Measurements from ENCODE around the gene AOPEP.

Gene AOPEP

DNA sequence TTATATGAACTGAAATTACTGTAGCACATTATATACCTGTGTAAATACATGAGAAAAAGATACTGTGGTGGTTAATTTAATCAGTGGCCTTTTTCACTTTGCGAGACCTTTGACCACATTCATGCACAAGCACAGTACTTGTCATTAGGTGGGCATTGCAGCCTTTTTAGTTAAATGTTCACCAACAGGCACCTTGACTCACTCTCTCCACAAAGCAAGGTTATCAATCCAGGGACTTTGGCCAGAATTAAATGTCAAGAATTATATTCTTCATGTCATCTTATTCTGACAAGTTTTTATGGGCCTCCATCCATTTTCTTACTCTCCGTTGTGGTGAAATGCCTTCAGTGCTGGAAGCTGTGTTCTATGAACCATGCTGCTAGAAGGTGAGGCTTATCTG is 72.2 kb downstream of the AOPEP start:
- H3K4me1 ChIP-seq: peaks cover 13% of the 10 kb centered on the region
- no peak for TF ChIP-seq Cebpa-rat (IDR thresholded peaks at IDR 0.05)

DNA sequence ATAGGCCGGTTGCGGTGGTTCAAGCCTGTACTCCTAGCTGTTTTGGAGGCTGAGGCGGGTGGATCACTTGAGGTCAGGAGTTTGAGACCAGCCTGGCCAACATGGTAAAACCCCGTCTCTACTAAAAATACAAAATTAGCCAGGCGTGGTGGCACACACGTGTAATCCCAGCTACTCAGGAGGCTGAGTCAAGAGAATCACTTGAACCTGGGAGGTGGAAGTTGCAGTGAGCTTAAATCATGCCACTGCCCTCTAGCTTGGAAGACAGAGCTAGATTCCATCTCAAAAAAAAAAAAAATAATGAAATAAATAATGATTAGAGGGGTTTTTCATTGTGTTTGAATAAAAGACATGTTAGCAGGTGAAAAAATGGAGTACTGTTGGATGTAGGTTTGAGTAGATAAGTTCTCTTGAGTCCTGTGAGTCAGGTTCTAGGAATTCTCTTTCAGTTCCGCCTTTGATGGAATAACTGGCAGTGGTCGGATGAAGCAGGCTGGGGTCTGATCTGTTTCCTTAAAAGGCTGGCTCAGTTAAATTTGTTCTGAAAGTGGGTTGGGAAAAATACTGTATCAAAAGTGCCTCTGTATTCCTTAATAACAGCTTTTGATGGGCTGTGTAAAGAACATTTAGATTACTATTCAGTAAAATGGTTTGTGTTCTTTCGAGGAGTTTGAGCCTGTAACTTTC is 73.2 kb downstream of the AOPEP start:
- no peaks in the 10 kb centered on the region for H3K9me3 ChIP-seq
- no peaks in the 10 kb centered on the region for H3K27me3 ChIP-seq
- H3K36me3 ChIP-seq: peaks cover 60% of the 10 kb centered on the region
- H3K27ac ChIP-seq: no peak overlapping the region
- H3K4me2 ChIP-seq: no peak overlapping the region
- no peak for TF ChIP-seq Cebpa-rat (IDR thresholded peaks at IDR 0.05)
- no peaks in the 10 kb centered on the region for H4K20me1 ChIP-seq
- no peak overlapping the region for H3K9ac ChIP-seq
- peaks cover 13% of the 10 kb centered on the region for H3K4me1 ChIP-seq
- H3K4me3 ChIP-seq: no peak overlapping the region

More for the DNA sequence above, 72.2 kb downstream of the AOPEP start:
- Histone ChIP-seq H3K4me3 (no peak overlapping the region), H3K36me3 (peaks cover 60% of the 10 kb centered on the region), H3K4me2 (no peak overlapping the region), H3K9me3 (peaks cover 7% of the 10 kb centered on the region), H3K9ac (no peak overlapping the region), H3K27ac (no peak overlapping the region), H3K27me3 (no peaks in the 10 kb centered on the region), H4K20me1 (no peaks in the 10 kb centered on the region)

GRCh38 chr9:94800424-94801117 is 74.1 kb downstream of the AOPEP start:
- Histone ChIP-seq H3K27ac (no peak overlapping the region), H3K4me2 (no peak overlapping the region), H3K4me1 (peaks cover 13% of the 10 kb centered on the region)

GRCh38 chr9:94801234-94801633 is 74.7 kb downstream of the AOPEP start:
- no peak overlapping the region for H3K9ac ChIP-seq
- H3K27me3 ChIP-seq: no peaks in the 10 kb centered on the region
- no peak for TF ChIP-seq Cebpa-rat (IDR thresholded peaks at IDR 0.05)
- no peaks in the 10 kb centered on the region for H4K20me1 ChIP-seq
- no peak overlapping the region for H3K4me2 ChIP-seq
- peaks cover 53% of the 10 kb centered on the region for H3K36me3 ChIP-seq
- no peaks in the 10 kb centered on the region for H3K9me3 ChIP-seq
- H3K4me3 ChIP-seq: no peak overlapping the region
- no peak overlapping the region for H3K27ac ChIP-seq
- H3K4me1 ChIP-seq: peaks cover 7% of the 10 kb centered on the region

More at GRCh38 chr9:94800424-94801117, 74.1 kb downstream of the AOPEP start:
- H3K9ac ChIP-seq: no peak overlapping the region
- no peaks in the 10 kb centered on the region for H3K9me3 ChIP-seq
- no peaks in the 10 kb centered on the region for H4K20me1 ChIP-seq
- peaks cover 57% of the 10 kb centered on the region for H3K36me3 ChIP-seq
- no peak for TF ChIP-seq Cebpa-rat (IDR thresholded peaks at IDR 0.05)
- H3K4me3 ChIP-seq: no peak overlapping the region
- no peaks in the 10 kb centered on the region for H3K27me3 ChIP-seq

GRCh38 chr9:94801681-94802080 is 75.2 kb downstream of the AOPEP start:
- Histone ChIP-seq H3K4me3 (no peak overlapping the region), H3K27ac (no peak overlapping the region), H3K9me3 (no peaks in the 10 kb centered on the region), H3K36me3 (peaks cover 54% of the 10 kb centered on the region), H3K4me2 (no peak overlapping the region), H3K9ac (no peak overlapping the region), H3K4me1 (peaks cover 3% of the 10 kb centered on the region), H4K20me1 (no peaks in the 10 kb centered on the region), H3K27me3 (no peaks in the 10 kb centered on the region)
- no peak for TF ChIP-seq Cebpa-rat (IDR thresholded peaks at IDR 0.05)

DNA sequence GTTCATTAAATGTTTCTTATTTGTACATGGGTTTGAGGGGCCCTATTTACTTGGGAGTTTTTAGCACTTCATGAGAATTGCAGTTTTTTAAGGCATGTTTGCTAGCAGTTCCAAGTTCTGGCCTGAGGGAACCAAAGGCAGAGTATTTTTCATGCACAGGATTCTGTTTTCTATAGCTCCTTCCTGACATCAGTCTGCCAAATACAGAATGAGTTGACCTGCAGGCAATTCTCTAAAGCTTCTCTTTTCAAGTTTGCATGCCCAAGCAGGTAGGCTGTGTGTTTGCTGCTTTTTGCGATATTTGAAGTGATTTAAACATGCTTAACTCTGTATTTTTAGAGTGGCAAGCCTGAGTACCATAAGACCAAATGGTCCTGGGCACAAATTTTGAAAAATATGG is 75.8 kb downstream of the AOPEP start:
- Histone ChIP-seq H3K27ac (no peak overlapping the region), H3K9me3 (no peaks in the 10 kb centered on the region), H3K27me3 (no peaks in the 10 kb centered on the region), H3K4me1 (no peaks in the 10 kb centered on the region), H3K4me2 (no peak overlapping the region), H3K36me3 (peaks cover 60% of the 10 kb centered on the region), H3K4me3 (no peak overlapping the region), H3K9ac (no peak overlapping the region), H4K20me1 (no peaks in the 10 kb centered on the region)
- TF ChIP-seq Cebpa-rat (IDR thresholded peaks at IDR 0.05): no peak

DNA sequence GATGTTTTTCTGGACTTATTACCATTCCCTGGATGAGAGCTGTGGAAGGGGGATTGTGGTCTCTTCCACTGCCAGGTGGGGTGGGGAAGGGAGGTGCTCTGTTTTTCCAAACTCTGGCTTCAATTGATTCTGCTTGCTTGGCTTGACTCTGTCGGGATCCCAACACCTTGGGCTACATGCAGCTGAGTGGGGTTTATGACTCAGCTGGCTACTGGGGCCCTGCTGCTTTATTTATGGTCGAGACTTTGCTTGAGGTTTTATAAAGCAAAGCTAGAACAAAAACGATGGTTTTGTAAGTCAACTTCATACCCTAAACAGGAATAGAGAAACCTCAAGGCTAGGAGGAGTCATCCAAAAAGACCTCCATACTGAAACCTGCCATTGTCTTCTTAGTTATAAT is 76.3 kb downstream of the AOPEP start:
- no peaks in the 10 kb centered on the region for H3K4me1 ChIP-seq
- H3K27me3 ChIP-seq: no peaks in the 10 kb centered on the region
- no peak overlapping the region for H3K4me3 ChIP-seq
- no peaks in the 10 kb centered on the region for H4K20me1 ChIP-seq
- H3K9ac ChIP-seq: no peak overlapping the region
- no peak for TF ChIP-seq Cebpa-rat (IDR thresholded peaks at IDR 0.05)
- no peak overlapping the region for H3K4me2 ChIP-seq
- no peak overlapping the region for H3K27ac ChIP-seq
- peaks cover 65% of the 10 kb centered on the region for H3K36me3 ChIP-seq
- H3K9me3 ChIP-seq: no peaks in the 10 kb centered on the region

- Histone ChIP-seq H3K4me2 (no peak overlapping the region), H3K27me3 (no peaks in the 10 kb centered on the region), H3K9ac (no peak overlapping the region), H3K4me1 (no peaks in the 10 kb centered on the region), H4K20me1 (no peaks in the 10 kb centered on the region), H3K27ac (no peak overlapping the region), H3K36me3 (peaks cover 71% of the 10 kb centered on the region), H3K9me3 (no peaks in the 10 kb centered on the region), H3K4me3 (no peak overlapping the region)
- TF ChIP-seq Cebpa-rat (IDR thresholded peaks at IDR 0.05): no peak
Measured at GRCh38 chr9:94804316-94804715, 77.8 kb downstream of the AOPEP start.

DNA sequence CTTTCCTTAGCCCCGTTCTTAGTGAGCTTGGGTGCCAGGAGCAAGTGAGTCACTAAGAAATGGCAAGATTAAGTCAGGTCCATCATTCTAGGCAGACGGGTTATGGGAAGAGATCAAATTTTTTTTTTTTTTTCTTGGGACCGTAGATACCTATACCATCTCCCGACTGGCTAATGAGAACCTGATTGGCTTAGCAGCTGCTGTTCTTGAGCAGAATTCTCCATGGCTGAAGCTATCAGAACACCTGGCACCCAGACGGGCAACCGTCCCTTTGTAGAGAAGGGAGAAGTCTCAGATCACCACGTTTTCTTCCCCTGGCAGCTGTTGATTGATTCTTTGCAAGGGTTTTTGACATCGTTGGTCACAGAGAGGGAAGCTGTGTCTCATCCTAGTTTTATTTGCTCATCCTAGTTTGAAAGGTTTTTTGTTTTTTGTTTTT is 78.6 kb downstream of the AOPEP start:
- Histone ChIP-seq H4K20me1 (no peaks in the 10 kb centered on the region), H3K4me2 (no peak overlapping the region), H3K27me3 (no peaks in the 10 kb centered on the region), H3K4me3 (no peak overlapping the region), H3K27ac (no peak overlapping the region), H3K36me3 (peaks cover 78% of the 10 kb centered on the region), H3K4me1 (no peaks in the 10 kb centered on the region), H3K9me3 (no peaks in the 10 kb centered on the region), H3K9ac (no peak overlapping the region)
- no peak for TF ChIP-seq Cebpa-rat (IDR thresholded peaks at IDR 0.05)

GRCh38 chr9:94805585-94805984 is 79.1 kb downstream of the AOPEP start:
- no peak overlapping the region for H3K4me3 ChIP-seq
- H3K4me2 ChIP-seq: no peak overlapping the region
- no peak overlapping the region for H3K27ac ChIP-seq
- no peaks in the 10 kb centered on the region for H3K9me3 ChIP-seq
- no peak for TF ChIP-seq Cebpa-rat (IDR thresholded peaks at IDR 0.05)
- H3K27me3 ChIP-seq: no peaks in the 10 kb centered on the region
- H4K20me1 ChIP-seq: no peaks in the 10 kb centered on the region
- H3K36me3 ChIP-seq: peaks cover 76% of the 10 kb centered on the region
- no peak overlapping the region for H3K9ac ChIP-seq
- no peaks in the 10 kb centered on the region for H3K4me1 ChIP-seq

Data from BLaER1 (cell line).